HepG2 (cell line): ENCODE data around the gene KIF6. TPM values are rescaled to one million over a fixed set of nuclear protein-coding genes. Genes with fewer than 3 reads are reported as not detected.

Experiments used
- ATAC-seq: fragments of 200-7000 bp; cut with Tn5 transposase; 3 replicates; pipeline ENCODE4 v1.9.1; 2020; ENCODE audit warnings: mild to moderate bottlenecking, moderate library complexity
- BruUV-seq: library from RNA; stranded (reverse); fragments of 400-500 nt; replicated peaks from 2 replicates; lab custom pipeline; 2021; lab: Mats Ljungman, UMichigan
- CTCF ChIA-PET: fragments of 300-600 bp; formaldehyde crosslinking; extraction: SDS; loops from one replicate; lab custom pipeline; 2021; ENCODE audit warnings: low total read pairs, inconsistent platforms, low intra/inter-chr PET ratio; lab: Yijun Ruan, JAX
- POLR2A ChIA-PET: fragments of 350-600 bp; sonication (Branson Sonifier 250); formaldehyde crosslinking; loops from one replicate; lab custom pipeline; 2020; ENCODE audit warnings: antibody characterized with exemption, inconsistent platforms; lab: Yijun Ruan, JAX
- DNase-seq: peaks from one replicate; pipeline ENCODE4 v3.0.0-alpha.2; 2015; ENCODE audit warnings: low spot score
- FAIRE-seq: peaks from 3 replicates; lab custom pipeline; 2011; peaks lifted over from hg19 to GRCh38; lab: Jason Lieb, UNC
- H2AFZ ChIP-seq: one replicate; pipeline ENCODE4 v1.6.1; 2011; ENCODE audit warnings: low read length, inconsistent platforms
- H3K27ac ChIP-seq: fragments of 300-600 bp; 3 replicates; pipeline ENCODE4 v1.8.0; 2011; ENCODE audit warnings: mixed run types, mild to moderate bottlenecking, mixed read lengths, low read length, inconsistent platforms; ENCODE audit not compliant: insufficient read depth; ENCODE audit errors: extremely low read length
- H3K27me3 ChIP-seq, 2 experiments: fragments of 200-600 bp in 1 of 2; 2 replicates in 1 of 2; 3 replicates in 1 of 2; pipeline versions ENCODE4 v1.6.0 to v1.8.0; 2011; ENCODE audit warnings: low read length in 2 of 2, mild to moderate bottlenecking in 2 of 2, moderate library complexity in 2 of 2, inconsistent platforms in 1 of 2; ENCODE audit not compliant: insufficient read depth in 2 of 2, control insufficient read depth in 1 of 2
- H3K36me3 ChIP-seq, 2 experiments: fragments of 200-600 bp in 1 of 2; replicated peaks in 1 of 2; 2 replicates in 1 of 2; 3 replicates in 1 of 2; pipeline versions ENCODE4 v1.5.1 to v1.8.0; 2011; ENCODE audit warnings: low read length in 2 of 2, inconsistent platforms in 1 of 2; ENCODE audit not compliant: insufficient read depth in 2 of 2, control insufficient read depth in 1 of 2
- H3K4me1 ChIP-seq: 2 replicates; pipeline ENCODE4 v1.5.1; 2012; ENCODE audit warnings: low read length, inconsistent platforms; ENCODE audit not compliant: insufficient read depth
- H3K4me2 ChIP-seq: 2 replicates; pipeline ENCODE4 v1.6.0; 2011; ENCODE audit warnings: low read depth, low read length, inconsistent platforms
- H3K4me3 ChIP-seq, 3 experiments: fragments of 200-600 bp in 1 of 3; sonication (generic), shearing (Covaris generic) in 1 of 3; replicated peaks in 1 of 3; 2 replicates each; pipeline ENCODE4 v1.5.1; 2011 to 2016; ENCODE audit warnings: low read length in 3 of 3, inconsistent platforms in 2 of 3, low read depth in 2 of 3, mild to moderate bottlenecking in 2 of 3, control low read depth in 1 of 3, mixed read lengths in 1 of 3; ENCODE audit not compliant: insufficient read depth in 1 of 3
- H3K79me2 ChIP-seq: one replicate; pipeline ENCODE4 v1.6.1; 2011; ENCODE audit warnings: low read length, inconsistent platforms; ENCODE audit not compliant: insufficient read depth
- H3K9ac ChIP-seq: 2 replicates; pipeline ENCODE4 v1.6.0; 2011; ENCODE audit warnings: mild to moderate bottlenecking, low read depth, low read length, inconsistent platforms; ENCODE audit not compliant: insufficient read depth
- H3K9me3 ChIP-seq: 2 replicates; pipeline ENCODE4 v1.5.1; 2012; ENCODE audit warnings: mild to moderate bottlenecking, low read length
- H4K20me1 ChIP-seq: 2 replicates; pipeline ENCODE4 v1.6.0; 2011; ENCODE audit warnings: inconsistent platforms, mild to moderate bottlenecking, low read length, moderate library complexity; ENCODE audit not compliant: insufficient read depth
- MAFK ChIP-seq, 2 experiments: IDR thresholded peaks in 1 of 2; conservative IDR thresholded peaks in 1 of 2; 2 replicates each; pipeline ENCODE4 v1.6.1; 2011; ENCODE audit warnings: improper control_type of control experiment in 2 of 2, low read length in 2 of 2
- MLLT10 ChIP-seq: sonication (generic); formaldehyde crosslinking; IDR thresholded peaks from 2 replicates; pipeline ENCODE4 v1.4.0; 2020; ENCODE audit warnings: missing genetic modification reagents
- MTERF4 ChIP-seq: sonication (generic); formaldehyde crosslinking; IDR thresholded peaks from 2 replicates; pipeline ENCODE4 v1.8.0; 2023; ENCODE audit warnings: mild to moderate bottlenecking, missing genetic modification reagents
- STAG1 ChIP-seq: sonication (generic); formaldehyde crosslinking; IDR thresholded peaks from 2 replicates; pipeline ENCODE4 v1.4.0; 2020; ENCODE audit warnings: missing genetic modification reagents
- ZFP90 ChIP-seq: sonication (generic); formaldehyde crosslinking; IDR thresholded peaks from 2 replicates; pipeline ENCODE4 v1.8.0; 2022; ENCODE audit warnings: missing genetic modification reagents, mild to moderate bottlenecking, inconsistent platforms, borderline replicate concordance
- ZNF101 ChIP-seq: sonication (generic); formaldehyde crosslinking; IDR thresholded peaks from 2 replicates; pipeline ENCODE4 v1.4.0; 2020; ENCODE audit warnings: mild to moderate bottlenecking, low read depth, missing genetic modification reagents, borderline replicate concordance
- ZNF660 ChIP-seq: sonication (generic); formaldehyde crosslinking; IDR thresholded peaks from 2 replicates; pipeline ENCODE4 v1.5.1; 2020; ENCODE audit warnings: mild to moderate bottlenecking, low read depth, missing genetic modification reagents, borderline replicate concordance
- ZNF768 ChIP-seq: sonication (generic); formaldehyde crosslinking; IDR thresholded peaks from 2 replicates; pipeline ENCODE4 v1.4.0; 2020; ENCODE audit warnings: missing genetic modification reagents
- WGBS: methylation state at CpG from one replicate; pipeline ENCODE4 v1.1.6; 2017; ENCODE audit warnings: low lambda C conversion rate; 5-methylcytosine and 5-hydroxymethylcytosine counted together
- in situ Hi-C: cut with HindIII; loops from 2 replicates; pipeline ENCODE4 v1.10.0; 2017; ENCODE audit warnings: low pct_unique_long_range_greater_than_20kb; ENCODE audit not compliant: extremely low pct_ligation_motif_present
- intact Hi-C: fragments of 100-400 bp; cut with micrococcal nuclease; formaldehyde crosslinking; loops from one replicate; pipeline ENCODE4 v1.10.0; 2022; ENCODE audit not compliant: unreplicated experiment
- polyA plus RNA-seq, 8 experiments: library from polyadenylated mRNA; depleted of rRNA in 3 of 8; stranded (reverse) in 7 of 8; unstranded in 1 of 8; fragments of >200 nt; fragmentation: Illumina TruSeq in 4 of 8; extraction: Trizol in 4 of 8; gene quantifications; 2 replicates each; pipeline versions ENCODE4 v1.2.1 to v1.2.3, GENCODE V29; 2011 to 2016; ENCODE audit warnings: low read depth in 4 of 8, missing spikeins in 1 of 8, mixed read lengths in 1 of 8; ENCODE audit not compliant: insufficient read depth in 1 of 8
- total RNA-seq, 5 experiments: library from RNA; depleted of rRNA; stranded (reverse); fragments of >200 nt; fragmentation: Illumina TruSeq; extraction: Trizol; gene quantifications; 2 replicates each; pipeline ENCODE4 v1.2.3, GENCODE V29; 2016; ENCODE audit warnings: low read depth in 1 of 5
- TF ChIP-seq, protein P1 (sequence below): IDR thresholded peaks from 2 replicates; pipeline ENCODE4 v1.6.1; 2016; ENCODE audit warnings: low read depth

KIF6 gene
- total and polyA plus RNA-seq, 2 of the 13 experiments (the other 11 are each of a cell fraction or from before 2014, with no cell fraction given) = 0.04 to 0.27 TPM

DNA sequence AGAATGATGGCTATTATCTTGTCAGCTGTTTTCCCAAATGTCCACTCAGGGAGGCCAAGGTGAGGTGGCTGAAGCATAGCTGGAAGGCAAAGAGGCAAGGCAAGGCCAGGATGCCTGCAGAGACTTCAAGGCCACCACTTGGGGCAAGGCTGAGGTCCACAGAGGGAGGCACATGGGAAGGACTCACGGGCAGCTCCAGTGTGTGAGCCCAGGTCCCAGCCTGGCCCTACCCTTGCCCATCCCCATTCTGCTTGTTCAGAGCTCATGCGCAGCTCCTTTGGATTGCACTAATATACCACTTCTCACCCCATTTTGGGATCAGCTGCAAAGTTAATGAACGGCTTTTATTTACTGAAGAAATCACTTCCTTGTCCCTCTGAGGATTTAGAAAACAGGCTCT, 291.6 kb downstream of the KIF6 start (continued):
- TF ChIP-seq ZFP90 (CRISPR knock-in tag) = no peak
- no peak for TF ChIP-seq STAG1 (CRISPR knock-in tag)
- no peak for TF ChIP-seq ZNF768 (CRISPR knock-in tag)
- TF ChIP-seq ZNF660 (CRISPR knock-in tag) = no peak
- no peak for TF ChIP-seq MTERF4 (CRISPR knock-in tag)
- no peak for TF ChIP-seq MLLT10 (CRISPR knock-in tag)
- TF ChIP-seq, protein P1, sequence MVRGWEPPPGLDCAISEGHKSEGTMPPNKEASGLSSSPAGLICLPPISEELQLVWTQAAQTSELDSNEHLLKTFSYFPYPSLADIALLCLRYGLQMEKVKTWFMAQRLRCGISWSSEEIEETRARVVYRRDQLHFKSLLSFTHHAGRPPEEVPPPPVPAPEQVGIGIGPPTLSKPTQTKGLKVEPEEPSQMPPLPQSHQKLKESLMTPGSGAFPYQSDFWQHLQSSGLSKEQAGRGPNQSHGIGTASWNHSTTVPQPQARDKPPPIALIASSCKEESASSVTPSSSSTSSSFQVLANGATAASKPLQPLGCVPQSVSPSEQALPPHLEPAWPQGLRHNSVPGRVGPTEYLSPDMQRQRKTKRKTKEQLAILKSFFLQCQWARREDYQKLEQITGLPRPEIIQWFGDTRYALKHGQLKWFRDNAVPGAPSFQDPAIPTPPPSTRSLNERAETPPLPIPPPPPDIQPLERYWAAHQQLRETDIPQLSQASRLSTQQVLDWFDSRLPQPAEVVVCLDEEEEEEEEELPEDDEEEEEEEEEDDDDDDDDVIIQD (CRISPR knock-in tag) = no peak

DNA sequence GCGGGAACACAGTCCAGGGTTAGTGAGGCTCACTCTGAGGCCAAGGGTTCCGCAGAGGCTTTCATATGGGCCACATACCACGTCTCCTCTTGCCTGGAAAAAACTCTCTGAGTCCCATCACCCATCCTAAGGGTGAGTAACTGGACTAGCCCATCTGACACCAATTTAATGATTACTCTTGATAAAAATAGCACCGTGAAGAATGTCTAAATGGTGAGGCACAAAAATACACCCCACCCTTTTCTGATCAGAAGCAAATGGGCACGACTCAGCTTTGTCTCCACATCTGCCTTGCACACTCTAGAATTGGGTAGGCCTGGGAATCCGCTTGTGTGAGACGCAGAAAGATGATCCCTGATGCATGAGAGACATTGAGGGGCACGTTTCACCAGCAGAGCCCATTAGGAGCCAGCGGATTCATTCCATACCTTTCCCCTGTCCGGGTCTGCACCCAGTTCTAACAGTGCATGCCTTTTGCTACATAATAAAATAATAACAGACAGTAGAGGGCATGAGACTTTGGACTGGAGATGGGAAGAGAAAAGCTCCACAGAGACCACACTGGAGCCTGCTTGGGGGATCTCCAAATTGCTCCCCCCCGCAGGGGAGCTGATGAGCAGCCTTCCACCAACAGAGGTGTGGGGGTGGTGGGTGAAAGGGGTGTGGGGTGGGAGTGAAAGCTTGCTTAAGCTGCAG, 292.7 kb downstream of the KIF6 start:
- H3K4me2 ChIP-seq = no peak overlapping the region
- H3K79me2 ChIP-seq = no peaks in the 10 kb centered on the region
- ChIA-PET POLR2A (no interaction called here), CTCF (no interaction called here)
- 26% methylated on average over 9 of the region's 11 CpGs for WGBS
- BruUV-seq = no TSS peak
- no peaks in the 10 kb centered on the region; a peak in 1 of 5 replicates for H3K27me3 ChIP-seq
- intact Hi-C loops = no loop called here
- in situ Hi-C loops = no loop called here
- no peaks in the 10 kb centered on the region for H3K36me3 ChIP-seq
- DNase-seq = no peak
- H3K9me3 ChIP-seq = peaks cover 12% of the 10 kb centered on the region
- H3K4me3 ChIP-seq = no peak overlapping the region
- TF ChIP-seq ZNF101 (CRISPR knock-in tag) = no peak
- TF ChIP-seq MAFK (conservative IDR thresholded peaks at IDR 0.05 in 1 of 2, IDR thresholded peaks at IDR 0.05 in 1 of 2; ENCODE audit: low read length in 2 of 2) = no peak
- H3K9ac ChIP-seq = no peak overlapping the region
- no peak overlapping the region for H3K27ac ChIP-seq
- no peak overlapping the region for H2AFZ ChIP-seq
- FAIRE-seq = no peak
- ATAC-seq = no peak; the same call in 2 of the 3 replicates
- no peaks in the 10 kb centered on the region for H4K20me1 ChIP-seq
- H3K4me1 ChIP-seq = no peaks in the 10 kb centered on the region
